Tibial nerve (tissue), 4 donors: ENCODE results near the gene ARFGEF3. TPM values are rescaled to one million over a fixed set of nuclear protein-coding genes. Genes with fewer than 3 reads are reported as not detected.

Source experiments
- DNase-seq, 2 donors: peaks; one replicate each; pipeline ENCODE4 v3.0.0-alpha.2; 2019; ENCODE audit warnings: low spot score in 2 of 2
- H3K27ac ChIP-seq, 4 donors: fragments of 200-600 bp; sonication (generic) in 3 of 4; one replicate each; pipeline ENCODE4 v1.5.1; 2017 to 2019; ENCODE audit warnings: mild to moderate bottlenecking in 1 of 4
- H3K27me3 ChIP-seq, 2 donors: fragments of 200-600 bp; sonication (generic) in 1 of 2; one replicate each; pipeline versions ENCODE4 v1.5.1 to v1.6.0; 2017 to 2019
- H3K36me3 ChIP-seq, 3 donors: fragments of 200-600 bp; sonication (generic); one replicate each; pipeline ENCODE4 v1.5.1; 2018 to 2019
- H3K4me1 ChIP-seq, 4 donors: fragments of 200-600 bp; sonication (generic) in 3 of 4; one replicate each; pipeline ENCODE4 v1.5.1; 2017 to 2019
- H3K4me3 ChIP-seq, 4 donors: fragments of 200-600 bp; sonication (generic) in 3 of 4; one replicate each; pipeline ENCODE4 v1.5.1; 2017 to 2019; ENCODE audit warnings: mild to moderate bottlenecking in 1 of 4, moderate library complexity in 1 of 4
- H3K9me3 ChIP-seq, 4 donors: fragments of 200-600 bp; sonication (generic) in 3 of 4; one replicate each; pipeline ENCODE4 v1.5.1; 2017 to 2019
- EP300 ChIP-seq, 2 donors: sonication (generic); formaldehyde crosslinking; IDR thresholded peaks; one replicate each; pipeline ENCODE4 v1.6.1; 2017; ENCODE audit warnings: antibody characterized with exemption in 2 of 2, mild to moderate bottlenecking in 1 of 2
- POLR2A ChIP-seq, 2 donors: fragments of 450-650 bp; IDR thresholded peaks; one replicate each; pipeline ENCODE4 v1.6.1; 2017; ENCODE audit warnings: antibody characterized with exemption in 2 of 2, mild to moderate bottlenecking in 2 of 2, moderate library complexity in 2 of 2
- WGBS, 2 donors: methylation state at CpG; one replicate each; pipeline ENCODE4 v1.1.5; 2018; 5-methylcytosine and 5-hydroxymethylcytosine counted together
- total RNA-seq, 4 donors: library from RNA; depleted of rRNA; stranded (reverse); fragments of >200 nt; gene quantifications; one replicate each; pipeline ENCODE4 v1.1.0, GENCODE V29; 2016
- TF ChIP-seq, protein P1 (sequence below), 5 experiments: fragments of 200-600 bp in 3 of 5; fragments of 450-650 bp in 2 of 5; sonication (generic) in 3 of 5; IDR thresholded peaks; one replicate each; pipeline ENCODE4 v1.5.1; 2016 to 2019; ENCODE audit warnings: antibody characterized with exemption in 5 of 5, mild to moderate bottlenecking in 3 of 5, moderate library complexity in 2 of 5

Gene ARFGEF3
- total RNA-seq, 4 donors from 2014 or later, result 3.9 to 6.9 (median 5.4) TPM

DNA sequence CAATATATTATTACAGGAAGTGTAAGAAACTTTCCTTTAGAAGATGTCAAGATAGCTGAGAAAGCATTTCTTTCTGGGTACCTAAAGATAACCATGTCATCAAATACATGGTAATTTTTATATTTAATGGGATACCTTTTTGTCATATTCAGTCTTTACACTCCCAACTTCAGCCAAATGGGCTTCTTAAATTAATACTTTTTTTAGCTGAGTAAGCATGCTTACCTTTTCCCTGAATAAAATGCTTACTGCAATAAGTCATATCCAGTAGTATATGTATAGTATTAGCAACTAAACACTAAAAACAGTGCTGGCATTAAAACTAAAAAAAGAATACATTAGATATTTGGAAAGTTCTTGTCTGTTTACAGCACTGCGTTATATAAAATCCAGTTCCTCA lies 74.0 kb downstream of the ARFGEF3 start:
- DNase-seq, result no peak
- no peak for TF ChIP-seq EP300 (IDR thresholded peaks at IDR 0.05)
- TF ChIP-seq, protein P1, sequence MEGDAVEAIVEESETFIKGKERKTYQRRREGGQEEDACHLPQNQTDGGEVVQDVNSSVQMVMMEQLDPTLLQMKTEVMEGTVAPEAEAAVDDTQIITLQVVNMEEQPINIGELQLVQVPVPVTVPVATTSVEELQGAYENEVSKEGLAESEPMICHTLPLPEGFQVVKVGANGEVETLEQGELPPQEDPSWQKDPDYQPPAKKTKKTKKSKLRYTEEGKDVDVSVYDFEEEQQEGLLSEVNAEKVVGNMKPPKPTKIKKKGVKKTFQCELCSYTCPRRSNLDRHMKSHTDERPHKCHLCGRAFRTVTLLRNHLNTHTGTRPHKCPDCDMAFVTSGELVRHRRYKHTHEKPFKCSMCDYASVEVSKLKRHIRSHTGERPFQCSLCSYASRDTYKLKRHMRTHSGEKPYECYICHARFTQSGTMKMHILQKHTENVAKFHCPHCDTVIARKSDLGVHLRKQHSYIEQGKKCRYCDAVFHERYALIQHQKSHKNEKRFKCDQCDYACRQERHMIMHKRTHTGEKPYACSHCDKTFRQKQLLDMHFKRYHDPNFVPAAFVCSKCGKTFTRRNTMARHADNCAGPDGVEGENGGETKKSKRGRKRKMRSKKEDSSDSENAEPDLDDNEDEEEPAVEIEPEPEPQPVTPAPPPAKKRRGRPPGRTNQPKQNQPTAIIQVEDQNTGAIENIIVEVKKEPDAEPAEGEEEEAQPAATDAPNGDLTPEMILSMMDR (IDR thresholded peaks at IDR 0.05), result no peak
- no peak for TF ChIP-seq POLR2A (IDR thresholded peaks at IDR 0.05)
- Histone ChIP-seq H3K36me3 (no peaks in the 10 kb centered on the region), H3K4me1 (no peaks in the 10 kb centered on the region), H3K9me3 (no peaks in the 10 kb centered on the region), H3K27ac (no peak overlapping the region), H3K4me3 (no peak overlapping the region), H3K27me3 (no peaks in the 10 kb centered on the region)
- 63 to 71% methylated on average over 1 of the region's 1 CpG for WGBS, 2 donors

GRCh38 chr6:138237463-138237862 lies 75.7 kb downstream of the ARFGEF3 start:
- WGBS, 2 donors, result 87 to 92% methylated on average over 2 of the region's 2 CpGs
- Histone ChIP-seq H3K27ac (no peak overlapping the region), H3K36me3 (no peaks in the 10 kb centered on the region), H3K27me3 (no peaks in the 10 kb centered on the region), H3K4me1 (no peaks in the 10 kb centered on the region), H3K9me3 (no peaks in the 10 kb centered on the region), H3K4me3 (no peak overlapping the region)
- no peak for DNase-seq
- TF ChIP-seq, protein P1 (IDR thresholded peaks at IDR 0.05), result no peak
- no peak for TF ChIP-seq POLR2A (IDR thresholded peaks at IDR 0.05)
- TF ChIP-seq EP300 (IDR thresholded peaks at IDR 0.05), result no peak

- Histone ChIP-seq H3K9me3 (no peaks in the 10 kb centered on the region), H3K4me3 (no peak overlapping the region), H3K4me1 (no peaks in the 10 kb centered on the region), H3K27me3 (no peaks in the 10 kb centered on the region), H3K36me3 (no peaks in the 10 kb centered on the region), H3K27ac (no peak overlapping the region)
- 87 to 88% methylated on average over 6 of the region's 6 CpGs for WGBS, 2 donors
- TF ChIP-seq POLR2A (IDR thresholded peaks at IDR 0.05) (no peak), EP300 (IDR thresholded peaks at IDR 0.05) (no peak)
- TF ChIP-seq, protein P1 (IDR thresholded peaks at IDR 0.05), result no peak
- DNase-seq, result no peak
These were observed 76.6 kb downstream of the ARFGEF3 start for GRCh38 chr6:138238368-138238767.

DNA sequence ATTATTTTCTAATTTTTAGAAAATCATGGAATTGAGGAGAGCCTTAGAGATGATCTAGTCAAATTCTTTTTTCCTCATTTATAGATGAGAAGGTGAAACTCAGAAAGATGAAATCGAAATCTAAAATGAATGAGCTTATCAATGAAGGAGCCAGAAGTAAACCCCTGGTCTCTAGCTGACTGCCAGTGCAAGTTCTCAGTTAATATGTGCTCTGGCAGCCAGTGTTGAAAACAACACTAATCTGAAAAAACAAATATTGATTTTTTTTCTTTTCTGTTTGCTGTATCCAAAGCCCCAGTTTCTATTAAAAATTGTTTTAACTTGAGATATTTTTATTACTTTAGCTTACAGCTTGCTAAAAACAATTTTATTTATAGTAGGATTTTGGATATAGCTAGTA lies 78.0 kb downstream of the ARFGEF3 start:
- no peaks in the 10 kb centered on the region for H3K9me3 ChIP-seq
- H3K4me1 ChIP-seq, result no peaks in the 10 kb centered on the region
- no peaks in the 10 kb centered on the region for H3K36me3 ChIP-seq
- DNase-seq, result no peak
- H3K27me3 ChIP-seq, result no peaks in the 10 kb centered on the region
- WGBS, 2 donors, result 85 to 92% methylated on average over 1 of the region's 1 CpG
- TF ChIP-seq EP300 (IDR thresholded peaks at IDR 0.05), result no peak
- TF ChIP-seq, protein P1 (IDR thresholded peaks at IDR 0.05), result no peak
- no peak for TF ChIP-seq POLR2A (IDR thresholded peaks at IDR 0.05)
- H3K4me3 ChIP-seq, result no peak overlapping the region
- no peak overlapping the region for H3K27ac ChIP-seq

DNA sequence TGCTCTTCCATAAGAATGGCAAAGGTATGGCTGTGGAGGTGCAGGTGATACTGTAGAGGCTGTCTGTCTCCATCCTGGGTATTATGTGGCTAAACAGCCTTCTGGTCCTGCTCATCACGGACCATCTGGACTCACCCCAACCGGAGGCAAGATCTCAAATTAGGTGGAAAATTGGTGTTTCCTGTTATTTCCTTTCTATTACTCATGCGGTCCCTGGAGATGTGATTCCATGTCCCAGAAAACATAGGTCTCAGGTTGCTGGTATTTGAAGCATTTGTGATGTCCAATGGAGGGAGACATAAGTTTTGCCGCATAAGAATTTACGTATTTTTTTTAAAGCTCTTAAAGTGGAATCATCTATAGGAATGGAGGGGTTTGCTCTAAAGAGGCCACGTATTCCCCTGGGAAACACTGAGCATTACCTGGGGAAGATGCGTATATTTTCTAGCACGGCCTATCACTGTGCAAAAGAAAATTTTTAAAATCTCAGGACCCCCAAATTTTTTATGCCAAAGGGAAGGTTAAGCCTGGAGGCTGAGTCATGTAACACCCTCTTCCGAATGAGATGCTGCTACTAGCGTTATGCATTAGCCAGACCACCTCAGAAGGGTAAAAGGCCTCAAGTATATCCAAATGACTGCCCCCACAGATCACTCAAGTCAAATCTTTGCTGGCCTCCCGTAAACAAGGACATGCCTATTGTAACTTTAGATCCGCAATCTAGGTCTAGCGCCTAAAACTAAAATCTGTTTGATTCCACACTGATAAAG lies 78.9 kb downstream of the ARFGEF3 start:
- WGBS, 2 donors, result 79 to 80% methylated on average over 13 of the region's 13 CpGs
- Histone ChIP-seq H3K27me3 (no peaks in the 10 kb centered on the region), H3K36me3 (no peaks in the 10 kb centered on the region), H3K27ac (no peak overlapping the region), H3K4me3 (no peak overlapping the region), H3K9me3 (no peaks in the 10 kb centered on the region), H3K4me1 (no peaks in the 10 kb centered on the region)
- TF ChIP-seq EP300 (IDR thresholded peaks at IDR 0.05) (no peak), POLR2A (IDR thresholded peaks at IDR 0.05) (no peak)
- TF ChIP-seq, protein P1 (IDR thresholded peaks at IDR 0.05), result no peak
- DNase-seq, result no peak
